Suppressor macrophage treated with lipopolysaccharide for 1 hour (primary cell): Measurements from ENCODE around the gene MCTP1.

ENCODE experiments used
- DNase-seq, 3 donors: peaks; one replicate each; pipeline ENCODE4 v3.0.0-alpha.2; 2020 to 2022

Gene MCTP1

GRCh38 chr5:94932259-94932658, 352.6 kb downstream of the MCTP1 start:
- DNase-seq: no peak

GRCh38 chr5:94928891-94929290, 356.0 kb downstream of the MCTP1 start:
- DNase-seq: no peak

DNA sequence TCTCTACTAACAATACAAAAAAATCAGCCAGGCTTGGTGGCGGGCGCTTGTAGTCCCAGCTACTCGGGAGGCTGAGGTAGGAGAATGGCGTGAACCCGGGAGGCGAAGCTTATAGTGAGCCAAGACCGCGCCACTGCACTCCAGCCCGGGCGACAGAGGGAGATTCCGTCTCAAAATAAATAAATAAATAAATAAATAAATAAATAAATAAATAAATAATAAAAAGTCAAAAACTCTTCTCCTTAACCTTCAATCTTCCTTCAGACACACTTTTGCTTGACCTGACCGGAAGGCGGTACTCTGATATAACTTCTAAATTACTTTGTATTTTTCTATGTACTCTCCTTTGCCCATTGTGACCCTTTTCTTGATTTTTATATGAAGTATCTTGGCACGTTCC, 364.3 kb downstream of the MCTP1 start:
- no peak for DNase-seq

GRCh38 chr5:94916619-94917018, 368.3 kb downstream of the MCTP1 start:
- DNase-seq: no peak

- DNase-seq: no peak
Observed at GRCh38 chr5:94911276-94911675, 373.6 kb downstream of the MCTP1 start.

GRCh38 chr5:94910721-94911120, 374.2 kb downstream of the MCTP1 start:
- DNase-seq: no peak

GRCh38 chr5:94908889-94909480, 375.9 kb downstream of the MCTP1 start:
- DNase-seq: peak; percentile 50 to 69 (median 57)

GRCh38 chr5:94906750-94907149, 378.1 kb downstream of the MCTP1 start:
- no peak for DNase-seq

- DNase-seq: no peak
Observed at GRCh38 chr5:94903726-94904125, 381.2 kb downstream of the MCTP1 start.

DNA sequence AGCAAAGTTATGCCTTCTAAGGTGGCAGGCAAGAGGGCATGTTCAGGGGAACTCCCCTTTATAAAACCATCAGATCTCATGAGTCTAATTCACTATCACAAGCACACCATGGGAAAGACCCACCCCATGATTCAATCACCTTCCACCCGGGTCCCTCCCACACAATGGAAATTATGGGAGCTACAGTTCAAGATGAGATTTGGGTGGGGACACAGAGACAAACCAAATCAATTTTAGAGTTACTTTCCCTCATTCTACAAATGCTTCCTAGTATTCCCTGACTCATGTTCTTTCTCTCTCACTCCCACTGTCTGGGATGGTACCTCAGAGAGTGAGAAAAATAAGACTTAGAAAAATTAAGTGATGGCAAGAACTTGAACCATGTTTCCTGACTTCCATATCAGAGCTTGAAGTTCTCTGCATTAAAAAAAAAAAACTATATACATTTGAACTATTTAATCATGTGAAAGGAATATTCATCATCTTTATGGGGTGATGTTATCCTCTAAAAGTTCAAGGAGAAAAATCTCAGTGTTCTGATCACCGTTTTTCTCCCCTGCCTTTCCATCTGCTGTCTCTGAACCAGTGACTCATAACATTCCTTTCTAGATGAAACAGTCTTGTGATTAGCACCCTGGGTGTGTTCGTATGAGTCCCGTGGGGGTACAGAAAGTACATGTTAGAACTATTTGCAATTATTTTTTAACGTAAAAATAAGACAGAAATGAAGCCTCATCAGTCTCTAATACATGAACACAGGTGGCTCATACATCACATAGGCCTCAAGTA, 383.5 kb downstream of the MCTP1 start:
- peak; percentile 46 to 66 (median 65) for DNase-seq

GRCh38 chr5:94900006-94900505, 384.8 kb downstream of the MCTP1 start:
- DNase-seq: no peak

DNA sequence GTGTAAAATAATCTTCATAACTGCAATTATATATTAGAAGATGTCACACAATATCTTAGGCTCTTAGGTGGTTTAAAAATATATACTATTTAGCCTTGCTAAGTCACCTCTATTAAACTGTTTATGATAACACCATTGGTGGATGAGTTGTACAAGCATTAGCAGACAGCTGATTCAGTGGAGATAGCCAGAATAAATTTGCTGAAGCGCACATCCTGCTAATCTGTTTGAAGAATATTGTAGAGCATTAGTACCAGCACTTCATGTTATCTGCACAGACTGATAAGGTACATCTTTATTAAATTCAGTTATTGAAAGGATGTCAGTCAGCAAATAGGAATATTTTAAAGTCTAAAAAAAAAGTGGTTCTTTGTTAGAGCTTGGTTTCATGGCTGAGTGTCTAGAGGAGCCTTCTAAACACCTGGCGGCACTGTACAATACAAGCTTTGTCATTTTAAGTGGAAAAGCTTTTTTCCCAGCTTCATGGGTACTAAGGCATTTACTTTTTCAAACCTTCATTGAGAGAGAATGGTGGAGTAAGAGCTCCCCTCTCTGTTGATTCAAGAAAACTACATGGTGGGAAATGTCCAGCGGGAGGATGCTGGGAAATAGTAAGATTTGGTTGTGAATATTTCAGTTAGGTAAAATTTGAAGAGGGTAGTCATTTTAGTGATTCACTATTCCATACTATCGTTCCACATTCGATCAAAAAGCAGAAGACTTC, 391.3 kb downstream of the MCTP1 start:
- DNase-seq: no peak

- no peak for DNase-seq
Observed at GRCh38 chr5:94891972-94892371, 392.9 kb downstream of the MCTP1 start.

DNA sequence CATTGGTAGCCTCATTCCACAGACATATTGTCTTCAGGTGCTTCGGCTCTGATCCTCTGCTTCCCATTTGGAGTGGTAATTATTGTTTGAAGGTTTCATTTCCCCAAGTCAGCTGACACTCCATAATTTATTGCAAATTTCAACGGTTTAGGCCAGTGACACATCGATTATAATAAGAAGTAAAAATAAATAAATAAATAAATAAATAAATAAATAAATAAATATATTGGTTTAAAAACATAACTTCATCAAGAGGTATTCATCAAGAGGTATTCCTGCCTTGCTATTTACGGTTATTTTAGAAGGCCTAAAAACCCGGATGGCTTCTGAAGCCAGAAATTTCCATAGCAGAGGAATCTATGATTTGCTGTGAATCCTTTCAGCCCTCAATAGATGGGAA, 393.3 kb downstream of the MCTP1 start:
- DNase-seq: no peak

DNA sequence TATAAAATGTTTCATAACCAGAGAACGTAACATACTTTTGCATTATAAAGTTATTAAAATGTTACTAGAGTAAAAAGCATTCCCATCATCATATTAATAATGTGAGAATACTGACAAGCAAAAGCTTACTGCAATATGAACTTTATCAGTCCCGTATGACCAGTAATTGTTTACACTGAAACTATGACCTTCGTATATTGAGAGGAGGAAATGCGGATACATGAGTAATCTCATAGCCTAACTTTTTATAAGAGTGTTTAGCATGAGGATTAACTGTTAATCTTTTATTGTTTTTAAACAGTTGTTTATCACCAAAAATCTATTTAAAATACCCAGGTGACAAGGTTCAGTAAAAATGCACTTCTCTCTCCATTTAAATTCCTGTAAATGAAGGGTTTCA, 394.0 kb downstream of the MCTP1 start:
- no peak for DNase-seq

- no peak for DNase-seq
Observed at GRCh38 chr5:94888674-94889073, 396.2 kb downstream of the MCTP1 start.

GRCh38 chr5:94885931-94886330, 399.0 kb downstream of the MCTP1 start:
- no peak for DNase-seq

DNA sequence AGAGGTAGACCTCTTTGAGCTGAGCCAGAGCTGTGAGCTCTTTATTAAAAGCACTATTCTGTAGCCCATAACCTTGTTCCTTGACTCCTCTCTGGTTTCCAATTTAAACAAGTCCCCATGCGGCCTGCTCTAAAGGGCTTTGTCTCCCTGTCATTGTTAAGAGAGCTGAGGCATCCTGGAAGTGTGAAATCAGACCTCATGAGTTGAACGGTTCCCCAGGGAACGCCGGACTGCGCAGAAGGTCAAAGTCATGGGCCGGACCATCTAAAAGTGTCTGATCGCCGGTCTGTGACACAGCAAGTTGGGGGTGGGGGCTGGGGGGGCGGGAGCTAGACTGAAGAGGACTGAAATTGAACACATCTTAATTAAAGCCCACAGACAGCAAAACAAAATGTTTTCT, 400.6 kb downstream of the MCTP1 start:
- no peak for DNase-seq

DNA sequence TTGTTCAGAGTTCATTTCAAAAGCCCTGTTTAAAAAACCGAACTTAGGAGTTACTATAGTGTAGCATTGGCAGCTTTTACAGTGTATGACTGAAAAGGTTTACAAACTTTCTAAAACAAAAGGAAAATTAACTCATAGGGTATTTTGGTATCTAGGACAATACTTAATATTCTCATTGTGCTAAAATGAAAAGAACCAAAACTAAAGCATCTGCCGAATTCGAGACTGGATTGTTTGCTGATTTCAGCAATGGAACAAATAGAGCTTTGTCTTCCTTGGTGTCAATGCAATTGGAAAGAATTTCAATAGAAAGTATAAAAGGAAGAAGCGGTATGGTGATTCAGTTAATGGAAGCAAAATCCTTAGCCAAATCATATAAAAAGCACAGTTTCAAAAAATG, 412.4 kb downstream of the MCTP1 start:
- DNase-seq: no peak

GRCh38 chr5:94870511-94871183, 414.2 kb downstream of the MCTP1 start:
- no peak for DNase-seq

- no peak for DNase-seq
Observed at GRCh38 chr5:94869921-94870320, 415.0 kb downstream of the MCTP1 start.

- DNase-seq: no peak
Observed at GRCh38 chr5:94863951-94864350, 420.9 kb downstream of the MCTP1 start.

GRCh38 chr5:94857111-94857510, 427.8 kb downstream of the MCTP1 start:
- DNase-seq: peak in 2 of 3 donors; percentile 10 to 22
